Measurements from ENCODE around the gene PYCR2. TPM values are rescaled to one million over a fixed set of nuclear protein-coding genes. Genes with fewer than 3 reads are reported as not detected.

The PYCR2 gene
- total and polyA plus RNA-seq, 2 of the 8 experiments (the other 6 are each of a cell fraction or from before 2014, with no cell fraction given): 79.3 to 84.6 TPM

DNA sequence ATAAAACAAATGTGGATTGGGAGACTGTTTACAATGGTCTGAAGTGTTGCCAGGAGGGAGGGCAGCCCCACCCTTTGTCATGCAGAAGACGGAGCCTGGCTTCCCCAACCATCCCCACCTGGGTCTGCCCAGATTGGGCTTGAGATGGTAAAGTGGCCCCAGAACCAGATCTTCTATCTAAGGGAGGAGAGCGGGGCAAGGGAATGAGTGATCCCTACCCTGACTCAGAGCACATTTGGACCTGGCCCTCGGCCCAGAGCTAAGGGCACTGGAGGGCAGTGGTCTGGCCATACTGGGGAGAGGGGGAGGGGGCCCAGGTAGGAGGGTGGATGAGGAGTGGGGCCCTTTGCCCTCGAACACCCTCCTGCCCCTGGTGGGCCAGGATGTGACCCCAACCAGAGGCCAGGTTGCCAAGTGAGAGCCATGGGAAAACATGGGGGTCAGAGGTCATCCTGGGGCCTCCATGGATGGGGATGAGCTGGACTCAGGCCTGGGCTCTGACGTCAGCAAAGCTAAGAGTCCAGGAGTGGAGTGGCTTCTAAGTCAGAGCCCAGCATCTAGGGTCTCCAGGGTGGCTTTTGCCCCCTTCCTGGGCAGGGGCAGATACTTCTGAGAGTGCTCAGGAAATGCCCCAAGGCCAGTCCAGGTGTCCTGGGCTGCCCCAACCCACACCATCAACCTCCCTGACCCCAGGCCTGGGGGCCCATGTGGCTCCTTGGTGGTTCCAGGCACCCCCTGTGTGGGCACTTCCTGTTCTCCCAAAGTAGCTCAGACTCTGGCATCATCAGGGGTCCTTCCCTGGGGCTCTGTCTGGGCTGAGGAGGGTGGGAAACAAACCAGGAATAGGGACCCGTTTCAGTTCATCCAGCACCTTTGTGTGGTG, 33.5 kb downstream of the PYCR2 start:
- Histone ChIP-seq H3K4ac (replicated peaks; ENCODE audit: insufficient read length, low read depth, low read length) (peak overlapping the region; percentile 71), H2BK20ac (ENCODE audit: low read length) (peak overlapping the region; percentile 90; the same call in 1 of the 2 replicates), H4K91ac (replicated peaks; ENCODE audit: insufficient read length, low read length) (peak overlapping the region; percentile 95), H3K4me3 (ENCODE audit: extremely low read depth in 1 of 4, insufficient read depth in 2 of 4, low read depth in 3 of 4, low read length in 4 of 4) (no peak overlapping the region), H2BK12ac (ENCODE audit: low read depth, low read length) (peak overlapping the region; percentile 96), H3K36me3 (ENCODE audit: control insufficient read depth in 2 of 4, insufficient read depth in 4 of 4, low read length in 3 of 4) (no peaks in the 10 kb centered on the region), H3K27ac (ENCODE audit: low read depth, low read length) (no peak overlapping the region), H2AK5ac (ENCODE audit: low read depth, low read length) (peak overlapping the region; percentile 95), H3K9me3 (ENCODE audit: insufficient read depth in 2 of 2, low read depth in 1 of 2, low read length in 1 of 2) (no peaks in the 10 kb centered on the region), H3K56ac (replicated peaks; ENCODE audit: insufficient read length, low read depth, low read length) (no peak overlapping the region), H4K5ac (ENCODE audit: insufficient read length, low read depth, low read length) (no peak overlapping the region), H4K20me1 (replicated peaks in 1 of 2; ENCODE audit: control insufficient read depth in 1 of 2, insufficient read depth in 2 of 2, low read length in 2 of 2) (no peaks in the 10 kb centered on the region), H3K14ac (ENCODE audit: insufficient read length) (no peak overlapping the region), H3K18ac (ENCODE audit: extremely low read depth, low read length) (peak overlapping the region; percentile 93; the same call in 1 of the 2 replicates), H3K4me2 (ENCODE audit: insufficient read depth in 1 of 2, low read depth in 2 of 2, low read length in 2 of 2) (peak overlapping the region in 1 of 2 experiments; percentile 45; a peak in 3 of 4 replicates), H3K79me1 (ENCODE audit: low read depth, low read length) (no peaks in the 10 kb centered on the region), H3K79me2 (ENCODE audit: control insufficient read depth in 1 of 2, insufficient read depth in 2 of 2, low read length in 2 of 2) (no peaks in the 10 kb centered on the region), H3K9ac (replicated peaks in 1 of 4; ENCODE audit: extremely low read depth in 1 of 4, low read depth in 3 of 4, low read length in 3 of 4) (no peak overlapping the region), H2BK120ac (replicated peaks; ENCODE audit: low read depth, low read length) (peak overlapping the region; percentile 44), H3K4me1 (replicated peaks in 1 of 4; ENCODE audit: control insufficient read depth in 3 of 4, insufficient read depth in 4 of 4, low read length in 3 of 4) (peaks cover 10 to 34% (median 22%) of the 10 kb centered on the region in 4 experiments), H2BK15ac (ENCODE audit: low read length) (peak overlapping the region; percentile 81), H3K23me2 (ENCODE audit: low read depth, low read length) (no peaks in the 10 kb centered on the region; the same call in 1 of the 2 replicates), H4K8ac (ENCODE audit: extremely low read depth, insufficient read depth, low read length) (no peak overlapping the region), H3K27me3 (replicated peaks in 1 of 4; ENCODE audit: control insufficient read depth in 3 of 4, extremely low read depth in 1 of 4, insufficient read depth in 3 of 4, low read length in 3 of 4) (peaks cover 0 to 14% (median 6%) of the 10 kb centered on the region in 4 experiments; a peak in 4 of 7 replicates), H2BK5ac (ENCODE audit: low read depth, low read length) (peak overlapping the region; percentile 88; the same call in 1 of the 2 replicates), H3K23ac (ENCODE audit: insufficient read length) (no peak overlapping the region), H2AFZ (ENCODE audit: low read length) (no peak overlapping the region)
- ChIA-PET POLR2A (ENCODE audit: partially characterized antibody) (interaction anchor here (0.8 to 5.7 kb wide), 10 partner anchors 8 to 45 kb away, joined by 3 to 27 read pairs (median 4); partner anchors contain the start of gene TMEM63A), CTCF (ENCODE audit: partially characterized antibody) (interaction anchor here (0.6 to 21.3 kb wide), 7 partner anchors 8 to 118 kb away, joined by 3 to 406 read pairs (median 6); partner anchors contain the start of gene TMEM63A)
- WGBS, 2 experiments (ENCODE audit: extremely low coverage in 1 of 2, insufficient coverage in 1 of 2, insufficient read length in 1 of 2, insufficient replicate concordance in 2 of 2, low coverage in 1 of 2, low lambda C conversion rate in 2 of 2, missing lambda C conversion rate in 1 of 2): 67% methylated on average over 6 of the region's 6 CpGs; no CpG with 5 or more reads in 1 of the 2 experiments
- FAIRE-seq: no peak
- DNase-seq (ENCODE audit: low read depth in 1 of 2, low spot score in 2 of 2): no peak
- TF ChIP-seq TCF12 (IDR thresholded peaks at IDR 0.05; ENCODE audit: low read depth, low read length) (0 out of 2 replicates have a peak, but pooled peaks have one; percentile 37), CTBP2 (IDR thresholded peaks at IDR 0.05; ENCODE audit: borderline replicate concordance, insufficient read depth, insufficient read length, low read length) (peak; percentile 17), EP300 (IDR thresholded peaks at IDR 0.05; ENCODE audit: borderline replicate concordance in 1 of 2, low read depth in 2 of 2, low read length in 2 of 2) (peak in 1 of 2 experiments; percentile 64; a peak in 1 of 3 replicates), POU5F1 (IDR thresholded peaks at IDR 0.05; ENCODE audit: low read depth, low read length) (peak; percentile 96), EGR1 (IDR thresholded peaks at IDR 0.05; ENCODE audit: borderline replicate concordance, low read depth, low read length) (no peak), NANOG (IDR thresholded peaks at IDR 0.05; ENCODE audit: insufficient read depth, low read depth, low read length, poor library complexity, severe bottlenecking) (peak; percentile 64), SP1 (IDR thresholded peaks at IDR 0.05; ENCODE audit: low read depth, low read length) (0 out of 2 replicates have a peak, but pooled peaks have one; percentile 28), SIN3A (conservative IDR thresholded peaks at IDR 0.05 in 1 of 2, IDR thresholded peaks at IDR 0.05 in 1 of 2; ENCODE audit: low read depth in 1 of 2, low read length in 2 of 2) (no peak), ASH2L (IDR thresholded peaks at IDR 0.05; ENCODE audit: low read length) (no peak)
